ENCODE data around the gene UBAP2.

- TF ChIP-seq CTCF (IDR thresholded peaks at IDR 0.05) (no peak), POLR2AphosphoS5 (IDR thresholded peaks at IDR 0.05; ENCODE audit: insufficient read depth in 1 of 2, low read depth in 1 of 2) (no peak)
These were observed 121.0 kb downstream of the UBAP2 start for GRCh38 chr9:33927694-33928093.
